CD14-positive monocyte (primary cell): Measurements from ENCODE around the gene TEX261. TPM values are rescaled to one million over a fixed set of nuclear protein-coding genes. Genes with fewer than 3 reads are reported as not detected.
A peak's percentile ranks its signal among the peaks of the same experiment; 100 is the strongest.

Experiments
- DNase-seq, 3 donors: peaks; one replicate each; pipeline ENCODE4 v3.0.0-alpha.2; 2011 to 2022
- H2AFZ ChIP-seq: 2 replicates; pipeline ENCODE4 v1.6.0; 2012; ENCODE audit warnings: mild to moderate bottlenecking, low read depth, low read length, inconsistent platforms; ENCODE audit not compliant: insufficient read depth, poor library complexity, severe bottlenecking
- H3K27ac ChIP-seq, 2 donors: 1 replicate in 1 of 2; 2 replicates in 1 of 2; pipeline ENCODE4 v1.5.1; 2012 to 2013; ENCODE audit warnings: low read length in 2 of 2, control low read depth in 1 of 2, inconsistent platforms in 1 of 2, low read depth in 1 of 2, mild to moderate bottlenecking in 1 of 2
- H3K27me3 ChIP-seq, 2 donors: one replicate each; pipeline versions ENCODE4 v1.6.0 to v1.6.1; 2011 to 2013; ENCODE audit warnings: low read length in 2 of 2; ENCODE audit not compliant: control insufficient read depth in 2 of 2, insufficient read depth in 2 of 2
- H3K36me3 ChIP-seq, 2 donors: replicated peaks in 1 of 2; 1 replicate in 1 of 2; 2 replicates in 1 of 2; pipeline versions ENCODE4 v1.5.1 to v1.6.1; 2012 to 2013; ENCODE audit warnings: low read length in 2 of 2, control low read depth in 1 of 2, inconsistent platforms in 1 of 2, mild to moderate bottlenecking in 1 of 2; ENCODE audit not compliant: insufficient read depth in 2 of 2, control insufficient read depth in 1 of 2
- H3K4me1 ChIP-seq, 2 donors: 1 replicate in 1 of 2; 2 replicates in 1 of 2; pipeline versions ENCODE4 v1.5.1 to v1.6.1; 2012 to 2013; ENCODE audit warnings: low read length in 2 of 2, control low read depth in 1 of 2, inconsistent platforms in 1 of 2, mild to moderate bottlenecking in 1 of 2, moderate library complexity in 1 of 2; ENCODE audit not compliant: insufficient read depth in 2 of 2, control insufficient read depth in 1 of 2
- H3K4me2 ChIP-seq: replicated peaks from 2 replicates; pipeline ENCODE3; 2012; ENCODE audit warnings: low read length, moderate library complexity, mild to moderate bottlenecking; ENCODE audit not compliant: poor library complexity, severe bottlenecking; ENCODE audit errors: extremely low read depth
- H3K4me3 ChIP-seq, 3 experiments: fragments of 200-600 bp in 1 of 3; sonication (generic) in 1 of 3; replicated peaks in 1 of 3; 1 replicate in 2 of 3; 2 replicates in 1 of 3; pipeline ENCODE4 v1.5.1; 2011 to 2013; ENCODE audit warnings: low read length in 3 of 3, mild to moderate bottlenecking in 3 of 3, control low read depth in 2 of 3, low read depth in 2 of 3, inconsistent platforms in 1 of 3, moderate library complexity in 1 of 3
- H3K79me2 ChIP-seq: 2 replicates; pipeline ENCODE4 v1.6.0; 2012; ENCODE audit warnings: mild to moderate bottlenecking, control low read depth, inconsistent platforms, low read length, moderate library complexity; ENCODE audit not compliant: insufficient read depth
- H3K9ac ChIP-seq: 2 replicates; pipeline ENCODE4 v1.6.0; 2017; ENCODE audit warnings: low read length, mild to moderate bottlenecking; ENCODE audit not compliant: insufficient read depth, poor library complexity, severe bottlenecking
- H3K9me3 ChIP-seq, 2 donors: replicated peaks in 1 of 2; 1 replicate in 1 of 2; 2 replicates in 1 of 2; pipeline versions ENCODE4 v1.5.1 to v1.6.1; 2012 to 2013; ENCODE audit warnings: low read length in 2 of 2, control low read depth in 1 of 2; ENCODE audit not compliant: control insufficient read depth in 1 of 2, insufficient read depth in 1 of 2
- H4K20me1 ChIP-seq: 2 replicates; pipeline ENCODE4 v1.6.0; 2012; ENCODE audit warnings: mild to moderate bottlenecking, low read length, control low read depth, moderate library complexity; ENCODE audit not compliant: insufficient read depth
- H3K27ac Mint-ChIP-seq, 7 donors: one replicate each; pipeline ENCODE4 v1.8.0; 2020; ENCODE audit warnings: mild to moderate bottlenecking in 7 of 7, mixed read lengths in 7 of 7, moderate library complexity in 6 of 7, inconsistent platforms in 2 of 7
- H3K27me3 Mint-ChIP-seq, 3 donors: one replicate each; pipeline ENCODE4 v1.8.0; 2021 to 2022; ENCODE audit warnings: low read depth in 3 of 3, mild to moderate bottlenecking in 3 of 3, mixed read lengths in 3 of 3, moderate library complexity in 3 of 3, inconsistent platforms in 1 of 3
- H3K36me3 Mint-ChIP-seq, 2 donors: one replicate each; pipeline ENCODE4 v1.8.0; 2020; ENCODE audit warnings: mixed read lengths in 2 of 2, inconsistent platforms in 1 of 2, mild to moderate bottlenecking in 1 of 2
- H3K4me1 Mint-ChIP-seq: one replicate; pipeline ENCODE4 v1.8.0; 2020; ENCODE audit warnings: mild to moderate bottlenecking, mixed read lengths
- H3K4me3 Mint-ChIP-seq, 2 donors: one replicate each; pipeline ENCODE4 v1.8.0; 2020; ENCODE audit warnings: mild to moderate bottlenecking in 2 of 2, mixed read lengths in 2 of 2, moderate library complexity in 1 of 2
- H3K9me3 Mint-ChIP-seq, 7 donors: one replicate each; pipeline ENCODE4 v1.8.0; 2020 to 2022; ENCODE audit warnings: mixed read lengths in 7 of 7, mild to moderate bottlenecking in 6 of 7, moderate library complexity in 6 of 7, inconsistent platforms in 2 of 7
- CTCF ChIP-seq: fragments of 200-600 bp; IDR thresholded peaks from one replicate; pipeline ENCODE4 v1.8.0; 2022; ENCODE audit warnings: antibody characterized with exemption, mild to moderate bottlenecking
- WGBS: methylation state at CpG from one replicate; pipeline ENCODE4 v1.1.5; 2013; ENCODE audit warnings: missing lambda C conversion rate; ENCODE audit not compliant: insufficient coverage; 5-methylcytosine and 5-hydroxymethylcytosine counted together
- intact Hi-C, 2 donors: fragments of 100-400 bp; cut with micrococcal nuclease; formaldehyde crosslinking; loops; one replicate each; pipeline versions ENCODE4 v1.15.0 to v1.15.1; 2023
- polyA plus RNA-seq, 3 donors: library from polyadenylated mRNA; depleted of rRNA in 1 of 3; unstranded in 2 of 3; stranded (reverse) in 1 of 3; fragments of 300-500 nt in 2 of 3; fragments of >200 nt in 1 of 3; fragmentation: Illumina TruSeq in 2 of 3; gene quantifications; 1 replicate in 2 of 3; 2 replicates in 1 of 3; pipeline ENCODE4 v1.2.3, GENCODE V29; 2012 to 2021

TEX261 gene
- polyA plus RNA-seq, 3 donors = 20.1 to 32.2 (median 30.6) TPM

GRCh38 chr2:71006323-71006722, 11.7 kb upstream of the TEX261 start:
- intact Hi-C loops = no loop called here
- H3K4me3 ChIP-seq = no peak overlapping the region
- no peak overlapping the region for H3K4me3 Mint-ChIP-seq

GRCh38 chr2:71005271-71006202, 10.9 kb upstream of the TEX261 start:
- 91% methylated on average over 9 of the region's 10 CpGs for WGBS
- H3K4me1 Mint-ChIP-seq = peaks cover 8% of the 10 kb centered on the region
- no peaks in the 10 kb centered on the region for H3K27me3 ChIP-seq
- H3K4me3 ChIP-seq = no peak overlapping the region
- H4K20me1 ChIP-seq = no peaks in the 10 kb centered on the region
- H3K4me1 ChIP-seq = peaks cover 8 to 10% of the 10 kb centered on the region in 2 donors
- intact Hi-C loops = no loop called here
- no peak overlapping the region for H3K4me3 Mint-ChIP-seq
- H3K4me2 ChIP-seq = no peak overlapping the region
- peaks cover 0 to 3% (median 0%) of the 10 kb centered on the region in 7 donors for H3K9me3 Mint-ChIP-seq
- H3K79me2 ChIP-seq = no peaks in the 10 kb centered on the region
- no peaks in the 10 kb centered on the region for H3K36me3 Mint-ChIP-seq
- peak overlapping the region in 2 of 7 donors; percentile 8 to 11 for H3K27ac Mint-ChIP-seq
- H3K36me3 ChIP-seq = no peaks in the 10 kb centered on the region
- no peak overlapping the region for H3K9ac ChIP-seq
- no peak for DNase-seq
- H3K27ac ChIP-seq = no peak overlapping the region
- H3K27me3 Mint-ChIP-seq = peaks cover 2 to 5% (median 3%) of the 10 kb centered on the region in 3 donors
- H3K9me3 ChIP-seq = no peaks in the 10 kb centered on the region
- no peak overlapping the region for H2AFZ ChIP-seq
- no peak for TF ChIP-seq CTCF

More at GRCh38 chr2:71006323-71006722, 11.7 kb upstream of the TEX261 start:
- Mint-ChIP-seq H3K27ac (no peak overlapping the region), H3K27me3 (peaks cover 2 to 5% (median 3%) of the 10 kb centered on the region in 3 donors), H3K9me3 (peaks cover 0 to 3% (median 0%) of the 10 kb centered on the region in 7 donors), H3K4me1 (peaks cover 3% of the 10 kb centered on the region), H3K36me3 (no peaks in the 10 kb centered on the region)
- no peaks in the 10 kb centered on the region for H3K9me3 ChIP-seq
- WGBS = no CpG with 5 or more reads among the region's 2 CpGs
- no peaks in the 10 kb centered on the region for H4K20me1 ChIP-seq
- H2AFZ ChIP-seq = no peak overlapping the region
- H3K27me3 ChIP-seq = no peaks in the 10 kb centered on the region
- TF ChIP-seq CTCF = no peak
- no peaks in the 10 kb centered on the region for H3K79me2 ChIP-seq
- no peak for DNase-seq
- H3K4me1 ChIP-seq = peaks cover under 1 to 2% of the 10 kb centered on the region in 2 donors
- no peaks in the 10 kb centered on the region for H3K36me3 ChIP-seq
- H3K4me2 ChIP-seq = no peak overlapping the region
- H3K9ac ChIP-seq = no peak overlapping the region
- no peak overlapping the region for H3K27ac ChIP-seq
